Suprapubic skin (tissue), 4 donors: Measurements from ENCODE around the gene GHRHR. TPM values are rescaled to one million over a fixed set of nuclear protein-coding genes. Genes with fewer than 3 reads are reported as not detected.

Experiments
- DNase-seq, 2 donors: peaks; one replicate each; pipeline ENCODE4 v3.0.0-alpha.2; 2019; ENCODE audit warnings: low spot score in 2 of 2
- H3K27ac ChIP-seq: fragments of 200-600 bp; sonication (generic); one replicate; pipeline ENCODE4 v1.5.1; 2019
- H3K27me3 ChIP-seq: fragments of 200-600 bp; sonication (generic); one replicate; pipeline ENCODE4 v1.5.1; 2019
- H3K36me3 ChIP-seq: fragments of 200-600 bp; sonication (generic); one replicate; pipeline ENCODE4 v1.5.1; 2019
- H3K4me1 ChIP-seq: fragments of 200-600 bp; sonication (generic); one replicate; pipeline ENCODE4 v1.5.1; 2019
- H3K4me3 ChIP-seq: fragments of 200-600 bp; sonication (generic); one replicate; pipeline ENCODE4 v1.5.1; 2019; ENCODE audit warnings: mild to moderate bottlenecking
- H3K9me3 ChIP-seq: fragments of 200-600 bp; sonication (generic); one replicate; pipeline ENCODE4 v1.5.1; 2019
- EP300 ChIP-seq: sonication (generic); formaldehyde crosslinking; IDR thresholded peaks from one replicate; pipeline ENCODE4 v1.6.1; 2017; ENCODE audit warnings: antibody characterized with exemption
- POLR2A ChIP-seq, 2 donors: fragments of 450-650 bp; IDR thresholded peaks; one replicate each; pipeline ENCODE4 v1.6.1; 2017; ENCODE audit warnings: antibody characterized with exemption in 2 of 2, mild to moderate bottlenecking in 2 of 2, moderate library complexity in 2 of 2
- POLR2AphosphoS5 ChIP-seq, 3 donors: sonication (generic); formaldehyde crosslinking; IDR thresholded peaks; one replicate each; pipeline ENCODE4 v1.6.1; 2017; ENCODE audit warnings: antibody characterized with exemption in 3 of 3
- WGBS: methylation state at CpG from one replicate; pipeline ENCODE4 v1.1.5; 2018; 5-methylcytosine and 5-hydroxymethylcytosine counted together
- total RNA-seq, 4 donors: library from RNA; depleted of rRNA; stranded (reverse); fragments of >200 nt; gene quantifications; one replicate each; pipeline ENCODE4 v1.1.0, GENCODE V29; 2016
- TF ChIP-seq, protein P1 (sequence below), 2 donors: fragments of 200-600 bp in 1 of 2; fragments of 450-650 bp in 1 of 2; sonication (generic) in 1 of 2; IDR thresholded peaks; one replicate each; pipeline ENCODE4 v1.5.1; 2016 to 2019; ENCODE audit warnings: antibody characterized with exemption in 2 of 2, mild to moderate bottlenecking in 1 of 2, moderate library complexity in 1 of 2

Gene GHRHR
- total RNA-seq, 4 donors from 2014 or later = 1.5 TPM; not detected in 3

DNA sequence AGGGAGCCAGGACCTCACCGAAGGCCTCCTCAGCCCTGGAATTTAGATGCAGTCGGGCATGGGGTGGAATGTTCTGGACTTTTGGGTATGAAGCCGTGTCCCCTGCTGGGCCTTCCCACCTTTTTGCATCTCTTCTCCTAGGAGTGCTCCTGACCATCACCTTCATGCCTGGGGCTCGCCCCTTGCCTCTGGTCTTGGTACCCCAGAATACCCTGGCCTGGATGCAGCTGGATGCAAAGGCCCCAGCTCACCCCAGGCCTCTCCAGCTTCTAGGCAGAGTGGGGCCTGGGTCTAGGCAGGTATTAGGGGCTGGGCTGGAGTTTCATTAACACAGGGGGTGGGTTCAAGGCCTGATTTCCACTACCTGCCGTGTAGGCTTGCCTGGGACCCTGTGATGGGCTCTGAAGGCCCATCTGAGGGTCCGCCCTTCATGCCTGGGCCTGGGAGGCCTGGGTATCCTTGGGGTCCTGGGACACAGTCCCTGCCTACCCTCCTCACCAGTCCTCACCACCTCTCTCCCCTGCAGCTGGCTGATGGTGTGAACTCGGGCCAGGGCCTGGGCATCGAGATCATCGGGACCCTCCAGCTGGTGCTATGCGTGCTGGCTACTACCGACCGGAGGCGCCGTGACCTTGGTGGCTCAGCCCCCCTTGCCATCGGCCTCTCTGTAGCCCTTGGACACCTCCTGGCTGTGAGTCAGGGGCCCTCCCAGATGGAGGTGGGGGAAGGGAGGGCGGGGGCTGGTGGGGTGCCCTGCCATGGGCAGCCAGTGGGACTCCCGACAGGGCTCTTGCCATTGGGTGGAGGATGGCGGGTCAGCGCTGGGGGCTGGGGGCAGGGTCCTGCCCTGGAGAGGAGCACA, 42.0 kb upstream of the GHRHR start:
- peaks cover 15% of the 10 kb centered on the region for H3K4me1 ChIP-seq
- WGBS = 87% methylated on average over 9 of the region's 19 CpGs
- DNase-seq = peak; percentile 46 to 79
- H3K27me3 ChIP-seq = no peaks in the 10 kb centered on the region
- H3K4me3 ChIP-seq = no peak overlapping the region
- H3K36me3 ChIP-seq = peaks cover 10% of the 10 kb centered on the region
- H3K9me3 ChIP-seq = no peaks in the 10 kb centered on the region
- H3K27ac ChIP-seq = peak overlapping the region; percentile 30
- no peak for TF ChIP-seq EP300
- no peak for TF ChIP-seq POLR2A (IDR thresholded peaks at IDR 0.05)
- TF ChIP-seq, protein P1, sequence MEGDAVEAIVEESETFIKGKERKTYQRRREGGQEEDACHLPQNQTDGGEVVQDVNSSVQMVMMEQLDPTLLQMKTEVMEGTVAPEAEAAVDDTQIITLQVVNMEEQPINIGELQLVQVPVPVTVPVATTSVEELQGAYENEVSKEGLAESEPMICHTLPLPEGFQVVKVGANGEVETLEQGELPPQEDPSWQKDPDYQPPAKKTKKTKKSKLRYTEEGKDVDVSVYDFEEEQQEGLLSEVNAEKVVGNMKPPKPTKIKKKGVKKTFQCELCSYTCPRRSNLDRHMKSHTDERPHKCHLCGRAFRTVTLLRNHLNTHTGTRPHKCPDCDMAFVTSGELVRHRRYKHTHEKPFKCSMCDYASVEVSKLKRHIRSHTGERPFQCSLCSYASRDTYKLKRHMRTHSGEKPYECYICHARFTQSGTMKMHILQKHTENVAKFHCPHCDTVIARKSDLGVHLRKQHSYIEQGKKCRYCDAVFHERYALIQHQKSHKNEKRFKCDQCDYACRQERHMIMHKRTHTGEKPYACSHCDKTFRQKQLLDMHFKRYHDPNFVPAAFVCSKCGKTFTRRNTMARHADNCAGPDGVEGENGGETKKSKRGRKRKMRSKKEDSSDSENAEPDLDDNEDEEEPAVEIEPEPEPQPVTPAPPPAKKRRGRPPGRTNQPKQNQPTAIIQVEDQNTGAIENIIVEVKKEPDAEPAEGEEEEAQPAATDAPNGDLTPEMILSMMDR (IDR thresholded peaks at IDR 0.05) = no peak
- no peak for TF ChIP-seq POLR2AphosphoS5 (IDR thresholded peaks at IDR 0.05)

DNA sequence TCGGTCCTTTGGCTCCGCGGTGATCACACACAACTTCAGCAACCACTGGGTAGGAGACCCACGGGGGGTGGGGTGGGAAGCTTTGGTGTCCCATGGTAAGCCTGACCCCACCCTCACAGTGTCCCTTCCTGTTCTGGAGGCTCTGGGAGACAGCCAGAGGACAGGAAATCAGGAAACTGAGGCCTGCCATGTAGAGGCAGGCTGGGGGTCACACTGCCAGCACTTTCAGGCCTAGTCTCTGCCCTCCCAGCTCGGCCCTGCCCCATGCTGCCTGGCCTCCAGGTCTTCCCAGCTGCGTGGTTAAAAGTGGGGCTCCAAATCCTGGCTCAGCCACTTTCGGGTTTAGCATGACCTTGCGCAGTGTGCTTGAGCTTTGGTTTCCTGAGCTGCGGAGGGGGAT, 41.2 kb upstream of the GHRHR start:
- H3K4me1 ChIP-seq = peaks cover 15% of the 10 kb centered on the region
- no peaks in the 10 kb centered on the region for H3K27me3 ChIP-seq
- WGBS = 94% methylated on average over 7 of the region's 9 CpGs
- peak; percentile 39 to 70 for DNase-seq
- H3K9me3 ChIP-seq = no peaks in the 10 kb centered on the region
- TF ChIP-seq POLR2AphosphoS5 (IDR thresholded peaks at IDR 0.05) (no peak), POLR2A (IDR thresholded peaks at IDR 0.05) (no peak), EP300 (no peak)
- TF ChIP-seq, protein P1 (IDR thresholded peaks at IDR 0.05) = no peak
- no peak overlapping the region for H3K4me3 ChIP-seq
- peaks cover 10% of the 10 kb centered on the region for H3K36me3 ChIP-seq
- no peak overlapping the region for H3K27ac ChIP-seq

DNA sequence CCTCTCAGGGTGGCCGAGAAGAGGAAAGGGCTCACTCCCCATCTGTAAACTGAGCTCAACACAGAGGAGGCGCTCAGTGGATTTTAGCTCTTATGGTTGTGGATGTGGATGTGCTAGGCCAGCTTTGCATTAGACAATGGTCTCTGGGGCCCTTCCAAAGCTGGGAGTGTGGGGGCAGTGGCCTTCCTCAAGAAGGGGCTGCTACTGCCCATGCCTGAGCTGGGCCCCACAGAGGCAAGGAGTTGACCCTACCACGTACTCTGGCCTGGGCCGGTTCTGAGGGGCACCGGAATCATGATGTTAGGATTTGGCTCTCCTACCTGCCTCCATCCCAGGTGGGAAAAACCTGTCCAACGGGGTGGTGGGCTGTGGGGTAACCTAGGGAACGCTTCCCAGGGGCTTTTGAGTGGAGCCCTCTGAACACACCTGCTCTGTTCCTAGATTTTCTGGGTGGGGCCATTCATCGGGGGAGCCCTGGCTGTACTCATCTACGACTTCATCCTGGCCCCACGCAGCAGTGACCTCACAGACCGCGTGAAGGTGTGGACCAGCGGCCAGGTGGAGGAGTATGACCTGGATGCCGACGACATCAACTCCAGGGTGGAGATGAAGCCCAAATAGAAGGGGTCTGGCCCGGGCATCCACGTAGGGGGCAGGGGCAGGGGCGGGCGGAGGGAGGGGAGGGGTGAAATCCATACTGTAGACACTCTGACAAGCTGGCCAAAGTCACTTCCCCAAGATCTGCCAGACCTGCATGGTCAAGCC, 40.6 kb upstream of the GHRHR start:
- Histone ChIP-seq H3K27me3 (no peaks in the 10 kb centered on the region), H3K9me3 (no peaks in the 10 kb centered on the region), H3K27ac (no peak overlapping the region), H3K4me3 (no peak overlapping the region), H3K4me1 (peaks cover 14% of the 10 kb centered on the region), H3K36me3 (peaks cover 10% of the 10 kb centered on the region)
- peak; percentile 49 to 72 for DNase-seq
- TF ChIP-seq POLR2AphosphoS5 (IDR thresholded peaks at IDR 0.05) (no peak), POLR2A (IDR thresholded peaks at IDR 0.05) (no peak), EP300 (no peak)
- TF ChIP-seq, protein P1 (IDR thresholded peaks at IDR 0.05) = no peak
- 91% methylated on average over 14 of the region's 19 CpGs for WGBS

DNA sequence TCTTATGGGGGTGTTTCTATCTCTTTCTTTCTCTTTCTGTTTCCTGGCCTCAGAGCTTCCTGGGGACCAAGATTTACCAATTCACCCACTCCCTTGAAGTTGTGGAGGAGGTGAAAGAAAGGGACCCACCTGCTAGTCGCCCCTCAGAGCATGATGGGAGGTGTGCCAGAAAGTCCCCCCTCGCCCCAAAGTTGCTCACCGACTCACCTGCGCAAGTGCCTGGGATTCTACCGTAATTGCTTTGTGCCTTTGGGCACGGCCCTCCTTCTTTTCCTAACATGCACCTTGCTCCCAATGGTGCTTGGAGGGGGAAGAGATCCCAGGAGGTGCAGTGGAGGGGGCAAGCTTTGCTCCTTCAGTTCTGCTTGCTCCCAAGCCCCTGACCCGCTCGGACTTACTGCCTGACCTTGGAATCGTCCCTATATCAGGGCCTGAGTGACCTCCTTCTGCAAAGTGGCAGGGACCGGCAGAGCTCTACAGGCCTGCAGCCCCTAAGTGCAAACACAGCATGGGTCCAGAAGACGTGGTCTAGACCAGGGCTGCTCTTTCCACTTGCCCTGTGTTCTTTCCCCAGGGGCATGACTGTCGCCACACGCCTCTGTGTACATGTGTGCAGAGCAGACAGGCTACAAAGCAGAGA, 39.9 kb upstream of the GHRHR start:
- H3K27ac ChIP-seq = no peak overlapping the region
- 93% methylated on average over 6 of the region's 13 CpGs for WGBS
- H3K36me3 ChIP-seq = peaks cover 10% of the 10 kb centered on the region
- H3K27me3 ChIP-seq = no peaks in the 10 kb centered on the region
- H3K4me3 ChIP-seq = no peak overlapping the region
- no peaks in the 10 kb centered on the region for H3K9me3 ChIP-seq
- TF ChIP-seq, protein P1 (IDR thresholded peaks at IDR 0.05) = no peak
- TF ChIP-seq EP300 = no peak
- TF ChIP-seq POLR2AphosphoS5 (IDR thresholded peaks at IDR 0.05) = no peak
- TF ChIP-seq POLR2A (IDR thresholded peaks at IDR 0.05) = no peak
- peaks cover 11% of the 10 kb centered on the region for H3K4me1 ChIP-seq
- DNase-seq = peak; percentile 39 to 56
